ENCODE data around the gene FYB1. TPM values are rescaled to one million over a fixed set of nuclear protein-coding genes. Genes with fewer than 3 reads are reported as not detected.

Gene FYB1, protein sequence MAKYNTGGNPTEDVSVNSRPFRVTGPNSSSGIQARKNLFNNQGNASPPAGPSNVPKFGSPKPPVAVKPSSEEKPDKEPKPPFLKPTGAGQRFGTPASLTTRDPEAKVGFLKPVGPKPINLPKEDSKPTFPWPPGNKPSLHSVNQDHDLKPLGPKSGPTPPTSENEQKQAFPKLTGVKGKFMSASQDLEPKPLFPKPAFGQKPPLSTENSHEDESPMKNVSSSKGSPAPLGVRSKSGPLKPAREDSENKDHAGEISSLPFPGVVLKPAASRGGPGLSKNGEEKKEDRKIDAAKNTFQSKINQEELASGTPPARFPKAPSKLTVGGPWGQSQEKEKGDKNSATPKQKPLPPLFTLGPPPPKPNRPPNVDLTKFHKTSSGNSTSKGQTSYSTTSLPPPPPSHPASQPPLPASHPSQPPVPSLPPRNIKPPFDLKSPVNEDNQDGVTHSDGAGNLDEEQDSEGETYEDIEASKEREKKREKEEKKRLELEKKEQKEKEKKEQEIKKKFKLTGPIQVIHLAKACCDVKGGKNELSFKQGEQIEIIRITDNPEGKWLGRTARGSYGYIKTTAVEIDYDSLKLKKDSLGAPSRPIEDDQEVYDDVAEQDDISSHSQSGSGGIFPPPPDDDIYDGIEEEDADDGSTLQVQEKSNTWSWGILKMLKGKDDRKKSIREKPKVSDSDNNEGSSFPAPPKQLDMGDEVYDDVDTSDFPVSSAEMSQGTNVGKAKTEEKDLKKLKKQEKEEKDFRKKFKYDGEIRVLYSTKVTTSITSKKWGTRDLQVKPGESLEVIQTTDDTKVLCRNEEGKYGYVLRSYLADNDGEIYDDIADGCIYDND
- 100 to 1,000 TPM in 1 of 2 donors, 10 to 100 TPM in 1; 95.7 to 153 TPM for total RNA-seq

DNA sequence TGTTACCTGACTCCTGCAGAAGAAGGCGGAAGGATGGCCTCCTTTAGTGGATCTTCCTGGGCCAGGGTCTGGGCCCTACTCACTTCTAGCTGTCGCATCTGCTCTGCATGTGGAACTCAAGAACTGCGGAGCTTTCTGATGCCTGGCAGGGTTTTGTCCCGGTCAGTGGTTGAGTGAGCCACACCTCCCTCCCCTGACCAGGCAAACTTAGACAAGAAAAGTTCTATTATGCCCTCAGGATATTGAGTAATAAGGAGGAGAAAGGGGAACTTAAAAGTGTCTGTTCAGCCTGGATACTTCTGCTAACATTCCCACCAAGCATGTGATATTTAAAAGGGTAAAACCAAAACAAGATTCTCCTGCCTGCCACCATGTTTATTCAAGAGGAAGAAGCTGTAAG lies at the start of gene FYB1:
Gene FYB1, minus strand, starts transcription at position 127 of the 400 bp plus-strand sequence. CDS start 16,603 bp downstream, outside the sequence.
- no peaks in the 10 kb centered on the region for H3K27me3 Mint-ChIP-seq
- peaks cover 24% of the 10 kb centered on the region for H3K4me1 Mint-ChIP-seq
- H3K4me3 Mint-ChIP-seq, result peak within 1 kb of the TSS; percentile 91
- H3K36me3 Mint-ChIP-seq (ENCODE audit: low read depth), result no peaks in the 10 kb centered on the region
- ATAC-seq (replicated peaks), result no peak
- no peaks in the 10 kb centered on the region for H3K9me3 Mint-ChIP-seq
- no peak within 1 kb of the TSS for H3K27ac Mint-ChIP-seq

DNA sequence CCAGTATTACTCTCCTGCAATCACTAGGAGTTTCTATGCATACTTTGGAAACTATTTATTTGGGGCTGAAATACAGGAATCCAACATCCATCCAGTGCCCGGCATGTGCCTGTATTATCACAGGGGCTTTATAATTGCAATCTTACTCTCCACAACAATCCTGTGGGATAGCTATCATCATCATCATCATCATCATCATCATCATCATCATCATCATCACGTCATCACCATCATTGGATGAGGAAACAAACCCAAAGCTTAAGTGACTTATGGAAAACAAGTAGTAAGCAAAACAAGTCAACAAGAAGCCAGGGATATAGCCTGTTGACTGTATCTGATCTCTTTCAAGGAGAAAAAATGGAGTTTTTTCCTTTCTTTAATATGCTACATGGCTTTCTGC lies 47.8 kb upstream of the FYB1 start:
- no peaks in the 10 kb centered on the region for H3K27me3 Mint-ChIP-seq
- no peak overlapping the region for H3K27ac Mint-ChIP-seq
- H3K9me3 Mint-ChIP-seq, result no peaks in the 10 kb centered on the region
- no peaks in the 10 kb centered on the region for H3K36me3 Mint-ChIP-seq (ENCODE audit: low read depth)
- no peak overlapping the region for H3K4me3 Mint-ChIP-seq
- peaks cover 7% of the 10 kb centered on the region for H3K4me1 Mint-ChIP-seq
- no peak for ATAC-seq (replicated peaks)

DNA sequence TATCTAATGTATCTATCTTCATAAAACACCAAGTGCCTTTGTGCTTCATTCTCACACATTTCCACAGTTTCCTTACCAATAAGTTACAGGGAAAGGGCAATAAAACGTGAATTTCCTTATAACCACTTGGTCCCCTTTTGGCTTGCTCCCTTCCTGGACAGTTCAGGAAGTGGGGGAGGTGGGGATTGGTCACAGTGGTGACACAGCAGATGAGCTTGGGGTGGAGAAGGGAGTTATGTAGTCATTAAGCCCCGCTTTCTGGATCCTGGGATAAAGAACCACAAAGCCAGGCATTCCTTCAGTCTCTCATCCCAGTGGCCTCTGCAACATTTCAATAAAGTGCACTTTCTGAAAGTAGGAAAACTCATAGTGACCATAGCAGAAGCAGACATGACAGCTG lies 47.1 kb upstream of the FYB1 start:
- ATAC-seq (replicated peaks), result no peak
- Mint-ChIP-seq H3K4me3 (no peak overlapping the region), H3K36me3 (ENCODE audit: low read depth) (no peaks in the 10 kb centered on the region)

DNA sequence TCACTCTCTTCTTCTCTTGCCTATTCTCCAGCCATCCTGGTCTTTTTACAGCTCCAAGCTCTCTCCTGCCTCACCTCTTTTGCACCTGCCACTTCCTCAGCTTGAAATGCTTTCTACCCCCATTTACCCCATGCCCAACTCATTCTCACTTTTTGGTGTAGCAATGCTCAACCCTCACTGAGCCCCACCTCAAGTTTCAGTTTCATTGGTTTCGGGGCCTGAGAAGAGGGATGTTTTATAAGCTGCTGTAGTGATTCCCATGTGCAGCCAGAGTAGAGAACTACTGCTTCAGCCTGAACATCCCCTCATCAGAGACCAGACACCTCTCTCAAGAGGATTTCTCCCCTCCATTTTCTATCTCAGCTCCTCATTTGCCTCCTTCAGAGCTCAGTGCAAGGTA lies 45.2 kb upstream of the FYB1 start:
- Mint-ChIP-seq H3K4me1 (peaks cover 7% of the 10 kb centered on the region), H3K27me3 (no peaks in the 10 kb centered on the region), H3K4me3 (no peak overlapping the region), H3K9me3 (no peaks in the 10 kb centered on the region), H3K27ac (no peak overlapping the region), H3K36me3 (ENCODE audit: low read depth) (no peaks in the 10 kb centered on the region)
- peak; percentile 45 for ATAC-seq (replicated peaks)

More for the DNA sequence above, 47.1 kb upstream of the FYB1 start:
- Mint-ChIP-seq H3K27me3 (no peaks in the 10 kb centered on the region), H3K9me3 (no peaks in the 10 kb centered on the region), H3K27ac (no peak overlapping the region), H3K4me1 (peaks cover 7% of the 10 kb centered on the region)

DNA sequence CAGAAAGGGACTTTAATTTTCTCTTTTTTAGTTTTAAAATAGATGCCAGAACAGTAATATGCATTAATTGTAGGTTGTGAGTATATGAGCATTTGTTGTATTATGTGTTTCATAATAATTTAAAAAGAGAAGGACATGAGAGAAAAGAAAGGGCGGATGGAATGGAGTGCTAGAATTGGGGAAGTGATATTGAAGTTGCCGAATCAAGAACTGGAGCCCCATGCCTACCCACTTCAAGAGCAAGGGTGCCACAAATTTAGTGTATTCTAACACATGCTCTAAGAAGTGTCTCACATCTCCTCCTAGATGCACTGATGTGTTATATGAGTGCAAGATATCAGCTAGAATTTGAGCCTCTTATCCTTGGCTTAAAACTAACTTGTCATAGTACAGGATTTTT lies 43.6 kb upstream of the FYB1 start:
- H3K27me3 Mint-ChIP-seq, result no peaks in the 10 kb centered on the region
- H3K36me3 Mint-ChIP-seq (ENCODE audit: low read depth), result no peaks in the 10 kb centered on the region

DNA sequence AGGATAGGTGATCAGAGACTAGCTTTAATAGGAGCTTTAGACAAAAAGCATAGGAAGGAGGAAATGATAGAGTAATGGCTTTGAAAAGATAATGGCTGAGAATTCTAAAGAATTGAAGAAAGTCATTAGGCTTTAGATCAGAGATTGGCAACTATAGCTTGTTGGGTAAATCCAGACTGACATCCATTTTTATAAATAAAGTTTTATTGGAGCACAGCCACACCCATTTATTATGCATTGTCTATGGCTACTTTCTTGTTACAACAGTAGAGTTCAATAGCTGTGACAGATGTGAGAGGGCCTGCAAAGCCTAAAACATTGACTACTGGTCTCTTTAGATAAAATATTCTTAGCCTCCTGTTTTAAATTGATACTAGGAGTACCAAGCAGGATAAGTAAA lies 40.7 kb upstream of the FYB1 start:
- no peaks in the 10 kb centered on the region for H3K36me3 Mint-ChIP-seq (ENCODE audit: low read depth)

More for the DNA sequence above, 43.6 kb upstream of the FYB1 start:
- Mint-ChIP-seq H3K9me3 (no peaks in the 10 kb centered on the region), H3K27ac (no peak overlapping the region), H3K4me3 (no peak overlapping the region), H3K4me1 (peaks cover 7% of the 10 kb centered on the region)
- ATAC-seq (replicated peaks), result no peak

DNA sequence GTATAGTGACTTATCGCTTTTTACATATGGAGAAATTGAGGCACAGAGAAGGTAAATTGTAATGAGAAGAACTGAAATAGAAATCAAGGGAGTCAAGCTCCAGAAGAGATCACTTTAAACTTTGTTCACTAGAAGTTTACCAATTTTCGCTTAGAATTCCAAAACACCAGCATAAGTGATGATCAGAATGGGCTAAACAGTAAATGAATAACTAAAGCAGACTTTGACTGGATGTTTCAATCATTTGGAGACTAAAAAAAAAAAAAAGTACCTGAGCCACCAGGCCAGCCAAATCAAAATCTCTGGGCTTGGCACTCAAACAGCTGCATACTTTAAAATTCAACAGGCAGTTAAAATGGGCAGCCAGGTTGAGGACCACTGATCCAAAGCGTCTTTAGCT lies 38.2 kb upstream of the FYB1 start:
- Mint-ChIP-seq H3K27ac (no peak overlapping the region), H3K27me3 (no peaks in the 10 kb centered on the region), H3K4me3 (no peak overlapping the region), H3K36me3 (ENCODE audit: low read depth) (no peaks in the 10 kb centered on the region), H3K4me1 (no peaks in the 10 kb centered on the region), H3K9me3 (no peaks in the 10 kb centered on the region)
- ATAC-seq (replicated peaks), result no peak

More for the DNA sequence above, 40.7 kb upstream of the FYB1 start:
- no peaks in the 10 kb centered on the region for H3K27me3 Mint-ChIP-seq
- no peaks in the 10 kb centered on the region for H3K9me3 Mint-ChIP-seq
- no peak for ATAC-seq (replicated peaks)
- no peak overlapping the region for H3K27ac Mint-ChIP-seq
- no peak overlapping the region for H3K4me3 Mint-ChIP-seq
- peaks cover 7% of the 10 kb centered on the region for H3K4me1 Mint-ChIP-seq

DNA sequence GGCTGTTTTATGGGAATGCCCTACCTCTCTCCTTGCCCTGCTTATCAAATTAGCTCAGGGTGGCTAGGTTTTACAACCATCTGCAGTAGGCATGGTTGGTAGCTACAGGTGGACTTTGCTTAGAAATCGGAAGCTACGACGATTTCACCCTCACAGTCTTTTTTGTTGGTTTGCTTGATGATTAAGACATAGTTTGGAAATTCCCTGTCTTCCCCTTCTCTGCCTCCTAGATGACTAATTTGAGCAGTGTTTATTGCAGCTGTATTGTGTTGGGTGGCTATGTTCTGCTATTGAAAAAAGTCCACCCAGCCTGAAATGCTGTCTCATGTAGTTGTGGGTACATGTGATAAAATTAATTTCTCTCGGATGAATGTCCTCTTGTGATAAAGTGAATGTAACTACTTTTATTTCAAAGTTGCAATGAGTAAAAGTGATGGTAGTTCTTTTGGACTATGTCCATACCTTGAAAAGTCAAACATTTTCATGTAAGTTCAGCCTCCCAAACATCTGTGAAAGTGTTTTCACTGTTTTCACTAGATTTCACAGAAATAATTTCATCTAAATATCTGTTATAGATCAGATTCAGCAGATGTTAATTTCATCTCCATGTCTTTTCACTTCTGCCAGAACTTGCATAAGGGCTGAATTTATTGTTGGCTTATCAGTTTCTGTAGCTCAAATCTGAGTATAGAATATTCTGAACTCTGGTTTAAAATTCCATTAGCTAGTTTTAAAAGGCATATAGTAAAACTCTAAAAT lies 37.3 kb upstream of the FYB1 start:
- H3K4me1 Mint-ChIP-seq, result no peaks in the 10 kb centered on the region
- H3K27me3 Mint-ChIP-seq, result no peaks in the 10 kb centered on the region
- no peaks in the 10 kb centered on the region for H3K9me3 Mint-ChIP-seq
- peak; percentile 94 for ATAC-seq (replicated peaks)
- peak overlapping the region; percentile 12 for H3K4me3 Mint-ChIP-seq
- H3K36me3 Mint-ChIP-seq (ENCODE audit: low read depth), result no peaks in the 10 kb centered on the region
- no peak overlapping the region for H3K27ac Mint-ChIP-seq

DNA sequence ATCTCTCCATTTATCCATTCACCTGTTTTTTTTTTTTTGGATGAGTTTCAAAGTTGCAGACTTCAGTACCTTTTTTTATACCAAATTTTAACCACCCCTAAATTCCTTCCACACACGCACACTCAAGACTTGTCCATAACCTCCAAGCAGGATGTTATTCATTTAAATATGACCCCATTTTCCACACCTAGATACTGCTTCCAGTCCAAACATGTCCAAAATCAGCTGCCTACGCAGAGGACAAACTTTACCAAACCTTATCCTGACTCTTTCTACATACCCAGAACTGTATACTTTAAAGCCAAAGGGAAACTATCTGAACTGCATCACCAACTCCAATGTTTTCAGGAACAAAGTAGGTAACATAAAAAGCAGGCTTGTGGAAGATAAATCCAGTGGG lies 36.0 kb upstream of the FYB1 start:
- no peaks in the 10 kb centered on the region for H3K36me3 Mint-ChIP-seq (ENCODE audit: low read depth)
- no peaks in the 10 kb centered on the region for H3K4me1 Mint-ChIP-seq
- no peak for ATAC-seq (replicated peaks)
- no peaks in the 10 kb centered on the region for H3K9me3 Mint-ChIP-seq
- no peak overlapping the region for H3K27ac Mint-ChIP-seq
- no peaks in the 10 kb centered on the region for H3K27me3 Mint-ChIP-seq
- H3K4me3 Mint-ChIP-seq, result no peak overlapping the region

DNA sequence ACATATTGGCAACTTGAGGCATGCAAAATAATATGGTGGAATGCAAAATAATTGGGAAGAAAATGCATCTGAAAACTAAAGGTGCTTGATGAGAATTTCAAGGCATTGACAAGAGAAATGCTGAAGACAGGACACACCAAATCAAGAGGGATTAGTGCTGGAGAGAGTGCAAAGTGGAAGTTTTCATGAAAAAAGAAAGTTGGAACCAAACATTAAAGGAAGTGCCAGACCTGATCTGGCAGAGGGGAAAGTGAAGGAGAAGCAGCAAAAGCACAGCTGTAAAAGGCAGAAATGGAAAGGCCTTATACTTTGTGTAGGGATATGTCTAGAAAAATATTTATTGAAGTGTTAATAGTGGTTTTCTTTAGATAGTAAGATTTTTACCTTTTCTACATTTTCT lies 35.3 kb upstream of the FYB1 start:
- no peaks in the 10 kb centered on the region for H3K36me3 Mint-ChIP-seq (ENCODE audit: low read depth)
- H3K27me3 Mint-ChIP-seq, result no peaks in the 10 kb centered on the region
- H3K4me1 Mint-ChIP-seq, result no peaks in the 10 kb centered on the region
- no peak overlapping the region for H3K27ac Mint-ChIP-seq
- no peak overlapping the region for H3K4me3 Mint-ChIP-seq
- peaks cover 3% of the 10 kb centered on the region for H3K9me3 Mint-ChIP-seq
- no peak for ATAC-seq (replicated peaks)

DNA sequence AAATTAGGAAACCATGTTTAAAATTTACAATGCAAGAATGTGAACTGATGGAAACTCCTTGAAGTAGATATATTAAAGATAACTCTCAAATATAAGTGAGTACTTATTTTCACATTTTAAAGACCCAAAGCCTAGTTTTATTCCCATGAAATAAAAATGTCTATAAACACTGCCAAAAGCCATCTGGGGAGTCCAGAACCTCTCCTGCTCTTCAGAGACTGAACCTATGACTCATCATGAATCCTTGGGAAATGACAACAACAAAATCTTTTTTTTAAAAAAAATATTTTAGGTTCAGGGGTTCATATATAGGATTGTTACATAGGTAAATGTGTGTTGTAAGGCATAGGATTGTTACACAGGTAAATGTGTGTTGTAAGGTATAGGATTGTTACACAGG lies 33.8 kb upstream of the FYB1 start:
- Mint-ChIP-seq H3K27ac (no peak overlapping the region), H3K4me1 (no peaks in the 10 kb centered on the region), H3K27me3 (no peaks in the 10 kb centered on the region), H3K4me3 (no peak overlapping the region), H3K9me3 (peaks cover 3% of the 10 kb centered on the region), H3K36me3 (ENCODE audit: low read depth) (no peaks in the 10 kb centered on the region)
- ATAC-seq (replicated peaks), result no peak

DNA sequence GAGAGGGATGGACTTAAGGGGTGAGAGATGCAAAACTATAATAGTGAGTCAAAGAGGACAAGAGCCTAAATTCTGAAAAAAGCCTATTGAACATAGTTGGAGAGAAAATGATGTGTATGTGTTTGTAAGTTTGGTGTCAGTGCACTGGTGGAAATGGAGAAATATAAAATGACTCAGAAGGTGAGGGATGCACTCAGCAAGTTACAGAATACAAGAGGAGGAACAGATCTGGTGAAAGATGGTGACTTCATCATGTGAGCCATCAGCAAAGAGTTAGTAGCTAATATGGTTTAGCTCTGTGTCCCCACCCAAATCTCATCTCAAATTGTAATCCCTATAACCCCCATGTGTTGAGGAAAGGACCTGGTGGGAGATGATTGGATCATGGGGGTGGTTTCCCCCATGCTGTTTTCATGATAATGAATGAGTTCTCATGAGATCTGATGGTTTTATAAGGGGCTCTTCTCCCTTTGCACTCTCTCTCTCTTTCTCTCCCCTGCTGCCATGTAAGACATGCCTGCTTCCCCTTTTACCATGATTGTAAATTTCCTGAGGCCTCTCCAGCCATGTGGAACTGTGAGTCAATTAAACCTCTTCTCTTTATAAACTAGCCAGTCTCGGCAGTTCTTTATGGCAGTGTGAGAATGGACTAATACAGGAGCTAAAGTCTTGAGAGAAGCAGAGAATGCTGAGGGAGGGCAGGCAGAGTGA lies 30.4 kb upstream of the FYB1 start:
- no peak overlapping the region for H3K4me3 Mint-ChIP-seq
- H3K27me3 Mint-ChIP-seq, result no peaks in the 10 kb centered on the region
- no peaks in the 10 kb centered on the region for H3K36me3 Mint-ChIP-seq (ENCODE audit: low read depth)
- H3K9me3 Mint-ChIP-seq, result peaks cover 3% of the 10 kb centered on the region
- ATAC-seq (replicated peaks), result peak; percentile 68
- no peak overlapping the region for H3K27ac Mint-ChIP-seq
- no peaks in the 10 kb centered on the region for H3K4me1 Mint-ChIP-seq

DNA sequence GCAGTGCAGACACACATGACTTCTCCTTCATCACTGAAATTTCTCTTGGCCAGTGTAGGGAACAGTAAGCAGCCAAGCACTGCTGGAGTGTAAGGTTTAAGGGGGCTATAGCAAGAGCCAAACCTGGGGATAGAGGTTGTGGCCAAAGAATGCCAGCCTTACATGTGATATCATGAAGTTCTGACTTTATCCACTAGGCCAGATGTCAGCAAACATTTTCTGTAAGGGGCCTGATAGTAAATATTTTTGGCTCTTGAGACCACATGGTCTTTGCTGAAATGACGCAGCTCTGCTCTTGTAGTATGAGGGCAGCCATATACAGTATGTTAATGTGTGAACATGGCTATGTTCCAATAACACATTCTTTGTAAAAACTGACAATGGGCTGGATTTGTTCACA lies 29.7 kb upstream of the FYB1 start:
- H3K36me3 Mint-ChIP-seq (ENCODE audit: low read depth), result no peaks in the 10 kb centered on the region
- no peak for ATAC-seq (replicated peaks)
- no peak overlapping the region for H3K4me3 Mint-ChIP-seq
- H3K9me3 Mint-ChIP-seq, result peaks cover 3% of the 10 kb centered on the region
- no peak overlapping the region for H3K27ac Mint-ChIP-seq
- H3K4me1 Mint-ChIP-seq, result no peaks in the 10 kb centered on the region
- no peaks in the 10 kb centered on the region for H3K27me3 Mint-ChIP-seq

DNA sequence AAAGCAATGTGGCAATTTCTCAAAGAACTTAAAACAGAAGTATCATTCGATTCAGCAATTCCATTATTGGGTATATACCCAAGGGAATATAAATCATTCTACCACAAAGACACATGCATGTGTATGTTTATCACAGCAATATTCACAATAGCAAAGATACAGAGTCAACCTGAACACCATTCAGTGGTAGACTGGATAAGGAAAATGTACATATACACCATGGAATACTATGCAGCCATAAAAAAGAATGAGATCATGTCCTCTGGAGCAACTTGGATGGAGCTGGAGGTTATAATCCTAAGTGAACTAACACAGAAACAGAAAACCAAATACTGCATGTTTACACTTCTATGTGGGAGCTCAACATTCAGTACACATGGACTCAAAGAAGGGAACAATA lies 21.4 kb upstream of the FYB1 start:
- H3K36me3 Mint-ChIP-seq (ENCODE audit: low read depth), result no peaks in the 10 kb centered on the region
- peaks cover 10% of the 10 kb centered on the region for H3K9me3 Mint-ChIP-seq
- peaks cover 6% of the 10 kb centered on the region for H3K4me1 Mint-ChIP-seq

More for the DNA sequence above, 21.4 kb upstream of the FYB1 start:
- no peak overlapping the region for H3K4me3 Mint-ChIP-seq
- ATAC-seq (replicated peaks), result no peak
- H3K27me3 Mint-ChIP-seq, result no peaks in the 10 kb centered on the region
- no peak overlapping the region for H3K27ac Mint-ChIP-seq

Data from activated T-helper 17 cell treated with anti-CD3 and anti-CD28 coated beads, Interleukin-2, amount 50 U/mL, for 72 hours (primary cell).